Lower leg skin (tissue), 3 donors: ENCODE results near the gene GNG12.

Experiments used
- CTCF ChIP-seq, 3 donors: fragments of 450-650 bp; IDR thresholded peaks; one replicate each; pipeline ENCODE4 v1.5.1; 2016; ENCODE audit warnings: antibody characterized with exemption in 3 of 3, mild to moderate bottlenecking in 3 of 3, moderate library complexity in 2 of 3
- POLR2A ChIP-seq, 2 donors: fragments of 450-650 bp; IDR thresholded peaks; one replicate each; pipeline ENCODE4 v1.6.1; 2016 to 2017; ENCODE audit warnings: antibody characterized with exemption in 2 of 2, mild to moderate bottlenecking in 1 of 2, moderate library complexity in 1 of 2

DNA sequence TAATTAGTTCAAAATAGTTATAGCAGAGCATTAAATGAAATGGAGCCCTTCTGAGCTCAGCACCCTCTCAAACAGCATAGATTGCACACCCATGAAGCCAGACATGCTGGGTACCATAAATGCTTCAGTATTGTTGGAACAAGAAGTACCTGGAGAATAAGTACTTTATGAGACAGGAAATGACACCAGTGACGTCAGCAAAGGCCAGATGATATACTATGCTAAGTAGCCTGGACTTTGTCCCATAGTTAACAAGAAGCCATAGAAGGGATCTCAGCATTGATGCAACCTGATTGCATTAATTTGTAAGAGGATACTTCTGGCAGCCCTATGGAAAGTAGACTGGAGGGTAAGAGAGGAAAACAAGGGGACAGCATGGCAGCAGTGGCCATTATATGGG, 164.6 kb downstream of the GNG12 start:
- TF ChIP-seq POLR2A (IDR thresholded peaks at IDR 0.05), result no peak
- TF ChIP-seq CTCF (IDR thresholded peaks at IDR 0.05), result no peak
